Gastrocnemius medialis (tissue), 4 donors: ENCODE data around the gene ZCCHC14.

Experiments used
- CTCF ChIP-seq, 5 experiments: fragments of 450-650 bp in 3 of 5; fragments of 200-600 bp in 2 of 5; sonication (generic) in 2 of 5; IDR thresholded peaks in 4 of 5; conservative IDR thresholded peaks in 1 of 5; 1 replicate in 4 of 5; 2 replicates in 1 of 5; pipeline ENCODE4 v1.5.1; 2016 to 2019; ENCODE audit warnings: antibody characterized with exemption in 5 of 5, mild to moderate bottlenecking in 3 of 5, moderate library complexity in 3 of 5
- POLR2A ChIP-seq, 2 donors: fragments of 450-650 bp; IDR thresholded peaks; one replicate each; pipeline ENCODE4 v1.6.1; 2017; ENCODE audit warnings: antibody characterized with exemption in 2 of 2, mild to moderate bottlenecking in 2 of 2, moderate library complexity in 2 of 2

DNA sequence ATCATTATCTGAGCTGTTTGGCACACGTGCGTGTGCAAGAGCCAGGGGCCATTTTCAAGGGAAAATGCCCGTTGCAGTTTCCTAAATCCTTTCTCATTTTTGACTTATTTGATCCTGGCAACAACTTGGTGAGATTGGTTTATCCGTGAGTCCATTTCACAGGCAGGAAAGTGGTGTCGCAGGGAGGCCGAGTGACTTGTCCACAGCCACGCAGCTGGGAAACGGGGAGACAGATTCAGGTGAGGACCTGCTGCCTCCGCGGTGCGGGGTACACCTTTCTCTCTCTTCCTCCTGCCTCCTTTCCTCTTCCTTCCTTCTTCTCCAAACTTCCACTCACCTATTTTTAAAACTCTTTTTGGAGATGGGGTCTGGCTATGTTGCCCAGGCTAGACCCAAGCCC, 46.3 kb upstream of the ZCCHC14 start:
- TF ChIP-seq CTCF (IDR thresholded peaks at IDR 0.05 in 4 of 5, conservative IDR thresholded peaks at IDR 0.05 in 1 of 5) (no peak), POLR2A (IDR thresholded peaks at IDR 0.05) (no peak)
